GM12878 (cell line): ENCODE results near the gene SCTR.

Experiments used
- BHLHE40 ChIP-seq, 2 experiments: fragments of 450-650 bp in 1 of 2; IDR thresholded peaks; 2 replicates each; pipeline ENCODE4 v1.6.1; 2011 to 2017; ENCODE audit warnings: low read depth in 2 of 2, borderline replicate concordance in 1 of 2, improper control_type of control experiment in 1 of 2, low read length in 1 of 2, mild to moderate bottlenecking in 1 of 2
- CBX5 ChIP-seq: sonication (generic); IDR thresholded peaks from 2 replicates; pipeline ENCODE4 v1.6.1; 2016; ENCODE audit warnings: low read depth, moderate library complexity, mild to moderate bottlenecking, inconsistent platforms
- CTCF ChIP-seq, 3 experiments: IDR thresholded peaks in 2 of 3; conservative IDR thresholded peaks in 1 of 3; 2 replicates each; pipeline ENCODE4 v1.5.1; 2011; ENCODE audit warnings: low read depth in 3 of 3, low read length in 3 of 3, mild to moderate bottlenecking in 3 of 3, control low read depth in 2 of 3, moderate library complexity in 2 of 3, inconsistent platforms in 1 of 3, mixed read lengths in 1 of 3; ENCODE audit not compliant: control insufficient read depth in 2 of 3, insufficient read depth in 1 of 3; ENCODE audit errors: extremely low read depth in 1 of 3
- EGR1 ChIP-seq, 2 experiments: IDR thresholded peaks; 1 replicate in 1 of 2; 2 replicates in 1 of 2; pipeline ENCODE4 v1.6.1; 2011 to 2012; ENCODE audit warnings: low read depth in 2 of 2, low read length in 2 of 2, borderline replicate concordance in 1 of 2, mild to moderate bottlenecking in 1 of 2, moderate library complexity in 1 of 2
- FOXM1 ChIP-seq: IDR thresholded peaks from 2 replicates; pipeline ENCODE4 v1.6.1; 2012; ENCODE audit warnings: low read depth, mild to moderate bottlenecking, inconsistent platforms, low read length, moderate library complexity
- JUNB ChIP-seq: IDR thresholded peaks from 2 replicates; pipeline ENCODE4 v1.6.1; 2016; ENCODE audit warnings: antibody characterized with exemption, mild to moderate bottlenecking
- MAX ChIP-seq: IDR thresholded peaks from 2 replicates; pipeline ENCODE4 v1.6.1; 2012; ENCODE audit warnings: low read depth, low read length, improper control_type of control experiment
- MEF2A ChIP-seq: IDR thresholded peaks from 2 replicates; pipeline ENCODE4 v1.6.1; 2011; ENCODE audit warnings: low read depth, mild to moderate bottlenecking, low read length, moderate library complexity; ENCODE audit not compliant: insufficient read depth
- MYC ChIP-seq: IDR thresholded peaks from 2 replicates; pipeline ENCODE4 v1.6.1; 2011; ENCODE audit warnings: mild to moderate bottlenecking, low read length, moderate library complexity, inconsistent platforms; ENCODE audit not compliant: insufficient read depth, insufficient replicate concordance, insufficient read length, severe bottlenecking
- POLR2A ChIP-seq: IDR thresholded peaks from 2 replicates; pipeline ENCODE4 v1.6.1; 2011; ENCODE audit warnings: low read depth, mild to moderate bottlenecking, low read length
- TF ChIP-seq, protein P1 (sequence below): IDR thresholded peaks from 2 replicates; pipeline ENCODE4 v1.6.1; 2012; ENCODE audit warnings: mild to moderate bottlenecking, low read depth, low read length

GRCh38 chr2:119465687-119466086, 58.6 kb downstream of the SCTR start:
- TF ChIP-seq CTCF (IDR thresholded peaks at IDR 0.05 in 2 of 3, conservative IDR thresholded peaks at IDR 0.05 in 1 of 3; ENCODE audit: control insufficient read depth in 2 of 3, extremely low read depth in 1 of 3, insufficient read depth in 1 of 3, low read depth in 3 of 3, low read length in 3 of 3), result no peak
- no peak for TF ChIP-seq EGR1 (IDR thresholded peaks at IDR 0.05; ENCODE audit: borderline replicate concordance in 1 of 2, low read depth in 2 of 2, low read length in 2 of 2)
- no peak for TF ChIP-seq CBX5
- TF ChIP-seq POLR2A, result no peak
- TF ChIP-seq FOXM1, result no peak
- no peak for TF ChIP-seq MEF2A
- TF ChIP-seq, protein P1, sequence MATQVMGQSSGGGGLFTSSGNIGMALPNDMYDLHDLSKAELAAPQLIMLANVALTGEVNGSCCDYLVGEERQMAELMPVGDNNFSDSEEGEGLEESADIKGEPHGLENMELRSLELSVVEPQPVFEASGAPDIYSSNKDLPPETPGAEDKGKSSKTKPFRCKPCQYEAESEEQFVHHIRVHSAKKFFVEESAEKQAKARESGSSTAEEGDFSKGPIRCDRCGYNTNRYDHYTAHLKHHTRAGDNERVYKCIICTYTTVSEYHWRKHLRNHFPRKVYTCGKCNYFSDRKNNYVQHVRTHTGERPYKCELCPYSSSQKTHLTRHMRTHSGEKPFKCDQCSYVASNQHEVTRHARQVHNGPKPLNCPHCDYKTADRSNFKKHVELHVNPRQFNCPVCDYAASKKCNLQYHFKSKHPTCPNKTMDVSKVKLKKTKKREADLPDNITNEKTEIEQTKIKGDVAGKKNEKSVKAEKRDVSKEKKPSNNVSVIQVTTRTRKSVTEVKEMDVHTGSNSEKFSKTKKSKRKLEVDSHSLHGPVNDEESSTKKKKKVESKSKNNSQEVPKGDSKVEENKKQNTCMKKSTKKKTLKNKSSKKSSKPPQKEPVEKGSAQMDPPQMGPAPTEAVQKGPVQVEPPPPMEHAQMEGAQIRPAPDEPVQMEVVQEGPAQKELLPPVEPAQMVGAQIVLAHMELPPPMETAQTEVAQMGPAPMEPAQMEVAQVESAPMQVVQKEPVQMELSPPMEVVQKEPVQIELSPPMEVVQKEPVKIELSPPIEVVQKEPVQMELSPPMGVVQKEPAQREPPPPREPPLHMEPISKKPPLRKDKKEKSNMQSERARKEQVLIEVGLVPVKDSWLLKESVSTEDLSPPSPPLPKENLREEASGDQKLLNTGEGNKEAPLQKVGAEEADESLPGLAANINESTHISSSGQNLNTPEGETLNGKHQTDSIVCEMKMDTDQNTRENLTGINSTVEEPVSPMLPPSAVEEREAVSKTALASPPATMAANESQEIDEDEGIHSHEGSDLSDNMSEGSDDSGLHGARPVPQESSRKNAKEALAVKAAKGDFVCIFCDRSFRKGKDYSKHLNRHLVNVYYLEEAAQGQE, result no peak
- no peak for TF ChIP-seq MAX
- TF ChIP-seq MYC, result no peak
- TF ChIP-seq JUNB, result no peak
- no peak for TF ChIP-seq BHLHE40 (IDR thresholded peaks at IDR 0.05; ENCODE audit: borderline replicate concordance in 1 of 2, low read depth in 2 of 2, low read length in 1 of 2)
